GM13977 (cell line): ENCODE measurements around the gene ZNF492.
"Not testable (repeated sequence)": the region's sequence is repeated elsewhere in the genome, so short reads cannot be mapped to it uniquely, and the experiment has no call there.

ENCODE experiments used
- DNase-seq: peaks from one replicate; pipeline ENCODE4 v3.0.0; 2012; ENCODE audit warnings: low spot score
- CTCF ChIP-seq: IDR thresholded peaks from 2 replicates; pipeline ENCODE4 v1.5.1; 2012; ENCODE audit warnings: mild to moderate bottlenecking, control low read depth; ENCODE audit not compliant: insufficient read depth; ENCODE audit errors: extremely low read depth, missing control alignments
- in situ Hi-C: fragments of 300-500 bp; cut with MboI; formaldehyde crosslinking; loops from one replicate; pipeline ENCODE4 v1.12.0; 2022; ENCODE audit warnings: low sequenced_read_pairs, low pct_unique_long_range_greater_than_20kb, mixed read lengths, inconsistent platforms; ENCODE audit not compliant: unreplicated experiment

Gene ZNF492

GRCh38 chr19:22633706-22634449 lies at the start of gene ZNF492:
Gene ZNF492, plus strand, starts transcription at chr19:22634324. Its CDS starts 19,076 bp downstream, at chr19:22653400.
- peak; percentile 80 for DNase-seq
- in situ Hi-C loops = not testable (repeated sequence)

GRCh38 chr19:22595422-22595821 lies 38.7 kb upstream of the ZNF492 start:
- TF ChIP-seq CTCF = no peak
- DNase-seq = no peak
- in situ Hi-C loops = no loop called here

GRCh38 chr19:22595918-22596341 lies 38.2 kb upstream of the ZNF492 start:
- in situ Hi-C loops = no loop called here
- no peak for TF ChIP-seq CTCF
- DNase-seq = no peak

- no peak for TF ChIP-seq CTCF
- no peak for DNase-seq
- in situ Hi-C loops = no loop called here
Measured at GRCh38 chr19:22600690-22601648, 33.2 kb upstream of the ZNF492 start.

- no peak for DNase-seq
- in situ Hi-C loops = no loop called here
- TF ChIP-seq CTCF = no peak
Measured at GRCh38 chr19:22601906-22602630, 32.1 kb upstream of the ZNF492 start.

GRCh38 chr19:22602631-22603272 lies 31.4 kb upstream of the ZNF492 start:
- no peak for TF ChIP-seq CTCF
- no peak for DNase-seq
- in situ Hi-C loops = no loop called here
